ENCODE measurements around the gene ARID3B. TPM values are rescaled to one million over a fixed set of nuclear protein-coding genes. Genes with fewer than 3 reads are reported as not detected.

Gene ARID3B
- total RNA-seq, 1 donor from 2014 or later: 154 TPM

- Mint-ChIP-seq H3K27me3 (ENCODE audit: unreplicated experiment) (peaks cover 7% of the 10 kb centered on the region), H3K4me3 (ENCODE audit: unreplicated experiment) (no peak overlapping the region), H3K9me3 (ENCODE audit: unreplicated experiment) (peaks cover 7% of the 10 kb centered on the region), H3K36me3 (ENCODE audit: unreplicated experiment) (peaks cover 6% of the 10 kb centered on the region), H3K4me1 (ENCODE audit: low read depth, unreplicated experiment) (peaks cover 10% of the 10 kb centered on the region), H3K27ac (ENCODE audit: unreplicated experiment) (no peak overlapping the region)
- no peak for TF ChIP-seq CTCF (IDR thresholded peaks at IDR 0.05; ENCODE audit: partially characterized antibody, unreplicated experiment)
- DNase-seq: no peak
These were observed 62.2 kb downstream of the ARID3B start for GRCh38 chr15:74603026-74603788.

GRCh38 chr15:74603789-74604705 is 63.0 kb downstream of the ARID3B start:
- Mint-ChIP-seq H3K36me3 (ENCODE audit: unreplicated experiment) (peaks cover 6% of the 10 kb centered on the region), H3K27me3 (ENCODE audit: unreplicated experiment) (peaks cover 8% of the 10 kb centered on the region), H3K4me3 (ENCODE audit: unreplicated experiment) (no peak overlapping the region), H3K9me3 (ENCODE audit: unreplicated experiment) (peaks cover 4% of the 10 kb centered on the region), H3K4me1 (ENCODE audit: low read depth, unreplicated experiment) (peaks cover 7% of the 10 kb centered on the region), H3K27ac (ENCODE audit: unreplicated experiment) (no peak overlapping the region)
- no peak for TF ChIP-seq CTCF (IDR thresholded peaks at IDR 0.05; ENCODE audit: partially characterized antibody, unreplicated experiment)
- DNase-seq: no peak

GRCh38 chr15:74604983-74605794 is 64.2 kb downstream of the ARID3B start:
- peaks cover 6% of the 10 kb centered on the region for H3K27me3 Mint-ChIP-seq (ENCODE audit: unreplicated experiment)

GRCh38 chr15:74605795-74606150 is 64.8 kb downstream of the ARID3B start:
- Mint-ChIP-seq H3K27ac (ENCODE audit: unreplicated experiment) (no peak overlapping the region), H3K27me3 (ENCODE audit: unreplicated experiment) (peaks cover 6% of the 10 kb centered on the region), H3K4me1 (ENCODE audit: low read depth, unreplicated experiment) (peaks cover 15% of the 10 kb centered on the region), H3K36me3 (ENCODE audit: unreplicated experiment) (peaks cover 6% of the 10 kb centered on the region), H3K4me3 (ENCODE audit: unreplicated experiment) (no peak overlapping the region), H3K9me3 (ENCODE audit: unreplicated experiment) (peaks cover 4% of the 10 kb centered on the region)
- TF ChIP-seq CTCF (IDR thresholded peaks at IDR 0.05; ENCODE audit: partially characterized antibody, unreplicated experiment): no peak
- DNase-seq: no peak

More at GRCh38 chr15:74604983-74605794, 64.2 kb downstream of the ARID3B start:
- Mint-ChIP-seq H3K36me3 (ENCODE audit: unreplicated experiment) (peaks cover 6% of the 10 kb centered on the region), H3K4me1 (ENCODE audit: low read depth, unreplicated experiment) (peaks cover 15% of the 10 kb centered on the region), H3K27ac (ENCODE audit: unreplicated experiment) (no peak overlapping the region), H3K4me3 (ENCODE audit: unreplicated experiment) (no peak overlapping the region), H3K9me3 (ENCODE audit: unreplicated experiment) (peaks cover 4% of the 10 kb centered on the region)
- no peak for DNase-seq
- no peak for TF ChIP-seq CTCF (IDR thresholded peaks at IDR 0.05; ENCODE audit: partially characterized antibody, unreplicated experiment)
